ENCODE data around the gene GDAP1L1. TPM values are rescaled to one million over a fixed set of nuclear protein-coding genes. Genes with fewer than 3 reads are reported as not detected.

GDAP1L1 gene
- total RNA-seq, 1 experiment from 2014 or later = not detected

DNA sequence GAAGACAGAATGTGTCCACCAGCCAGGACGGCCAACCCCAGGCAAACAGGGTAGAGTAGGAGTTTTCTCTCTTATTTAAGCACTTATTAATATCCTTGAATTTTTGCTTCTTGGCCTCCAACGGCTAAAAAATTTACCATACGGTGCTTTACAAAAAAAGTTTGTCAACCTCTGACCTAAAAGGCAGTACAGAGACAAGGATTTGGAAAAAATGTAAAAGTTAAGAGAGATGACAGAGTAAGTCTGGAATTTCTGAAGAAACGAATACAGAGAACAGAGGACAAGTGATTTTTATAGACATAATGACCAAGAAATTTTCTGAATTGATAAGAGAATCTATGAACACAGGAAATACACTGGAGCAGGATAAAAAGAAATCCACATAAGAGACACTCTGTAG, 46.7 kb upstream of the GDAP1L1 start:
- H4K20me1 ChIP-seq (ENCODE audit: insufficient read depth) = peaks cover 11% of the 10 kb centered on the region; the same call in 1 of the 2 replicates
- no TSS peak for BruUV-seq (replicated peaks)
- H3K4me3 ChIP-seq = no peak overlapping the region
- peaks cover 47% of the 10 kb centered on the region for H3K4me1 ChIP-seq (replicated peaks; ENCODE audit: insufficient read depth)
- H3K9me2 ChIP-seq (ENCODE audit: insufficient read depth) = no peaks in the 10 kb centered on the region
- ChIA-PET CTCF (no interaction called here), POLR2A (ENCODE audit: unreplicated experiment) (no interaction called here)
- H3K27ac ChIP-seq = no peak overlapping the region
- no peaks in the 10 kb centered on the region for H3K9me3 ChIP-seq (ENCODE audit: insufficient read depth, low read depth)
- H3F3A ChIP-seq (ENCODE audit: insufficient read depth, low read depth) = peaks cover 52% of the 10 kb centered on the region
- intact Hi-C loops (cut with micrococcal nuclease; ENCODE audit: unreplicated experiment) = no loop called here
- H3K79me2 ChIP-seq (ENCODE audit: low read depth) = peaks cover 64% of the 10 kb centered on the region
- no peak for TF ChIP-seq EZH2 (IDR thresholded peaks at IDR 0.05; ENCODE audit: low read depth)
- TF ChIP-seq, protein P1, sequence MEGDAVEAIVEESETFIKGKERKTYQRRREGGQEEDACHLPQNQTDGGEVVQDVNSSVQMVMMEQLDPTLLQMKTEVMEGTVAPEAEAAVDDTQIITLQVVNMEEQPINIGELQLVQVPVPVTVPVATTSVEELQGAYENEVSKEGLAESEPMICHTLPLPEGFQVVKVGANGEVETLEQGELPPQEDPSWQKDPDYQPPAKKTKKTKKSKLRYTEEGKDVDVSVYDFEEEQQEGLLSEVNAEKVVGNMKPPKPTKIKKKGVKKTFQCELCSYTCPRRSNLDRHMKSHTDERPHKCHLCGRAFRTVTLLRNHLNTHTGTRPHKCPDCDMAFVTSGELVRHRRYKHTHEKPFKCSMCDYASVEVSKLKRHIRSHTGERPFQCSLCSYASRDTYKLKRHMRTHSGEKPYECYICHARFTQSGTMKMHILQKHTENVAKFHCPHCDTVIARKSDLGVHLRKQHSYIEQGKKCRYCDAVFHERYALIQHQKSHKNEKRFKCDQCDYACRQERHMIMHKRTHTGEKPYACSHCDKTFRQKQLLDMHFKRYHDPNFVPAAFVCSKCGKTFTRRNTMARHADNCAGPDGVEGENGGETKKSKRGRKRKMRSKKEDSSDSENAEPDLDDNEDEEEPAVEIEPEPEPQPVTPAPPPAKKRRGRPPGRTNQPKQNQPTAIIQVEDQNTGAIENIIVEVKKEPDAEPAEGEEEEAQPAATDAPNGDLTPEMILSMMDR (conservative IDR thresholded peaks at IDR 0.05) = no peak
- H2AFZ ChIP-seq = no peak overlapping the region
- DNase-seq = no peak
- H3K4me2 ChIP-seq = no peak overlapping the region
- H3K36me3 ChIP-seq (ENCODE audit: low read depth) = peaks cover 84% of the 10 kb centered on the region
- H3K27me3 ChIP-seq (ENCODE audit: insufficient read depth, low read depth) = no peaks in the 10 kb centered on the region

DNA sequence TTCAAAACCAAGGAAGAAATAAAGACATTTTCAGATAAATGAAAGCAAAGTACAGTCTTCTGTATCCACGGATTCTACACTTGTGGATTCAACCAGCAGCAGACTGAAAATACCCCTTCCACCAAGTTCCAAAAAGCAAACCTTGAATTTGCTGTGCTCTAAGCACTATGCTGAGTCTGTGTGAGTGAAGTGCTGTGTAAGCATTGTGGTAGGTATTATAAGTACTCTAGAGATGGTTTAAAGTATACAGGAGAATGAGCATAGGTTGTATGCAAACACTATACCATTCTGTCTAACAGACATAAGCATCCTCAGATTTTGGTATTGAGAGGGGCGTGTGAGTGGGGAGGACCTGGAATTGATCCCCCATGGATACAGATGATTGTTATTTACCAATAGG, 46.1 kb upstream of the GDAP1L1 start:
- Histone ChIP-seq H3K4me1 (replicated peaks; ENCODE audit: insufficient read depth) (peaks cover 52% of the 10 kb centered on the region), H2AFZ (no peak overlapping the region), H3K79me2 (ENCODE audit: low read depth) (peaks cover 70% of the 10 kb centered on the region), H3K36me3 (ENCODE audit: low read depth) (peaks cover 85% of the 10 kb centered on the region), H3K27me3 (ENCODE audit: insufficient read depth, low read depth) (no peaks in the 10 kb centered on the region), H3K4me3 (no peak overlapping the region), H3K4me2 (no peak overlapping the region), H3K27ac (no peak overlapping the region), H3K9me2 (ENCODE audit: insufficient read depth) (no peaks in the 10 kb centered on the region), H4K20me1 (ENCODE audit: insufficient read depth) (peaks cover 6% of the 10 kb centered on the region; the same call in 1 of the 2 replicates), H3K9me3 (ENCODE audit: insufficient read depth, low read depth) (no peaks in the 10 kb centered on the region), H3F3A (ENCODE audit: insufficient read depth, low read depth) (peaks cover 52% of the 10 kb centered on the region)
- no peak for DNase-seq
- ChIA-PET CTCF (no interaction called here), POLR2A (ENCODE audit: unreplicated experiment) (no interaction called here)
- TF ChIP-seq, protein P1 (conservative IDR thresholded peaks at IDR 0.05) = no peak
- TF ChIP-seq EZH2 (IDR thresholded peaks at IDR 0.05; ENCODE audit: low read depth) = no peak
- intact Hi-C loops (cut with micrococcal nuclease; ENCODE audit: unreplicated experiment) = no loop called here
- BruUV-seq (replicated peaks) = no TSS peak

DNA sequence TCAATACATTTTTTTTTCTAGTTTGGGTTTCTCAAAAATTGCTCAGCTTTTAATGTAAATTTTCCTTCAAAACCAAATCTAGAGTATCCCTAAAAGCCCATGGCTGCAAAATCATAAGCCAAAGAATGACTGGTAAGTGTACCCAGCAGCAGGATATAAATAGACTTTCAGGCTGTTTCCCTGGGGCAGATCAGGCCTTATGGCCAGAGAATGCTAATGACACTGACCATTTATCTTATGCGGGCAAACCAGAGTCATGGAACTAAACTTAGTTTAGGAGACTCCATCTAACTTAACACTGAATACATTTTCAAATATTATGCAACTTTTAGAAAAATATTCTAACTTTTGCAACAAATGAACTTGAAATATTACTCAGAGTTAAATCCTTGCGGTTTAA, 43.9 kb upstream of the GDAP1L1 start:
- Histone ChIP-seq H2AFZ (no peak overlapping the region), H3K27me3 (ENCODE audit: insufficient read depth, low read depth) (no peaks in the 10 kb centered on the region), H3K4me3 (peak overlapping the region; percentile 49), H3K79me2 (ENCODE audit: low read depth) (peaks cover 91% of the 10 kb centered on the region), H3F3A (ENCODE audit: insufficient read depth, low read depth) (peaks cover 38% of the 10 kb centered on the region), H3K9me3 (ENCODE audit: insufficient read depth, low read depth) (no peaks in the 10 kb centered on the region), H3K27ac (peak overlapping the region; percentile 96), H3K4me2 (peak overlapping the region; percentile 89), H3K4me1 (replicated peaks; ENCODE audit: insufficient read depth) (peaks cover 74% of the 10 kb centered on the region), H3K36me3 (ENCODE audit: low read depth) (peaks cover 70% of the 10 kb centered on the region), H4K20me1 (ENCODE audit: insufficient read depth) (peaks cover 6% of the 10 kb centered on the region; the same call in 1 of the 2 replicates), H3K9me2 (ENCODE audit: insufficient read depth) (no peaks in the 10 kb centered on the region)
- BruUV-seq (replicated peaks) = no TSS peak
- POLR2A ChIA-PET (ENCODE audit: unreplicated experiment) = interaction anchor here (0.6 kb wide), 1 partner anchor 372 kb away, joined by 3 read pairs; no protein-coding TSS in a partner anchor
- TF ChIP-seq, protein P1 (conservative IDR thresholded peaks at IDR 0.05) = no peak
- no peak for TF ChIP-seq EZH2 (IDR thresholded peaks at IDR 0.05; ENCODE audit: low read depth)
- CTCF ChIA-PET = interaction anchor here (0.5 to 0.9 kb wide), 2 partner anchors 13 to 394 kb away, joined by 4 to 5 read pairs; no protein-coding TSS in a partner anchor
- DNase-seq = no peak
- intact Hi-C loops (cut with micrococcal nuclease; ENCODE audit: unreplicated experiment) = no loop called here
